ENCODE data around the gene ADAM12.
"Not testable (repeated sequence)": the region's sequence is repeated elsewhere in the genome, so short reads cannot be mapped to it uniquely, and the experiment has no call there.

The ADAM12 gene

GRCh38 chr10:126070476-126071215 is 317.6 kb downstream of the ADAM12 start:
- no peak for DNase-seq

GRCh38 chr10:126068322-126068721 is 320.0 kb downstream of the ADAM12 start:
- DNase-seq, result no peak

- no peak for DNase-seq
Observed at GRCh38 chr10:126066456-126066855, 321.8 kb downstream of the ADAM12 start.

GRCh38 chr10:126065751-126066377 is 322.4 kb downstream of the ADAM12 start:
- DNase-seq, result no peak

- no peak for DNase-seq
Observed at GRCh38 chr10:126064512-126064911, 323.8 kb downstream of the ADAM12 start.

- no peak for DNase-seq
Observed at GRCh38 chr10:126063353-126063791, 324.9 kb downstream of the ADAM12 start.

- DNase-seq, result no peak
Observed at GRCh38 chr10:126062131-126063032, 325.9 kb downstream of the ADAM12 start.

- no peak for DNase-seq
Observed at GRCh38 chr10:126061526-126061925, 326.8 kb downstream of the ADAM12 start.

GRCh38 chr10:126060261-126060931 is 327.9 kb downstream of the ADAM12 start:
- DNase-seq, result no peak

- DNase-seq, result no peak
Observed at GRCh38 chr10:126059076-126059826, 329.0 kb downstream of the ADAM12 start.

GRCh38 chr10:126058507-126058906 is 329.8 kb downstream of the ADAM12 start:
- DNase-seq, result peak; percentile 83

- peak; percentile 83 for DNase-seq
Observed at GRCh38 chr10:126058104-126058503, 330.2 kb downstream of the ADAM12 start.

GRCh38 chr10:126057494-126057893 is 330.8 kb downstream of the ADAM12 start:
- no peak for DNase-seq

GRCh38 chr10:126054191-126054590 is 334.1 kb downstream of the ADAM12 start:
- DNase-seq, result no peak

GRCh38 chr10:126052171-126052570 is 336.1 kb downstream of the ADAM12 start:
- DNase-seq, result peak; percentile 10

- no peak for DNase-seq
Observed at GRCh38 chr10:126049759-126050700, 338.2 kb downstream of the ADAM12 start.

- not testable (repeated sequence) for DNase-seq
Observed at GRCh38 chr10:126047749-126048148, 340.5 kb downstream of the ADAM12 start.

- no peak for DNase-seq
Observed at GRCh38 chr10:126046831-126047230, 341.4 kb downstream of the ADAM12 start.

GRCh38 chr10:126045861-126046260 is 342.4 kb downstream of the ADAM12 start:
- no peak for DNase-seq

- no peak for DNase-seq
Observed at GRCh38 chr10:126043389-126043788, 344.9 kb downstream of the ADAM12 start.

GRCh38 chr10:126042906-126043305 is 345.4 kb downstream of the ADAM12 start:
- DNase-seq, result no peak

Data from NCI-H510A treated with DMSO at 0.1 percent for 48 hours (cell line).